ENCODE results near the gene ATP8B3. TPM values are rescaled to one million over a fixed set of nuclear protein-coding genes. Genes with fewer than 3 reads are reported as not detected.

Gene ATP8B3
- total and polyA plus RNA-seq, 2 experiments from 2014 or later = 2.1 to 6.0 TPM

GRCh38 chr19:1764729-1765128 is 47.3 kb downstream of the ATP8B3 start:
- no peak for ATAC-seq
- H3K4me1 Mint-ChIP-seq = peaks cover 8% of the 10 kb centered on the region; the same call in 2 of the 3 replicates

More at GRCh38 chr19:1764729-1765128, 47.3 kb downstream of the ATP8B3 start:
- H3K27ac Mint-ChIP-seq = no peak overlapping the region
- Histone ChIP-seq H3F3A (replicated peaks; ENCODE audit: low read depth) (0 out of 2 replicates have a peak, but pooled peaks cover 7% of the 10 kb centered on the region), H3K9me2 (ENCODE audit: insufficient read depth) (no peaks in the 10 kb centered on the region), H3K4me3 (no peak overlapping the region), H3K27me3 (ENCODE audit: insufficient read depth) (peaks cover 99% of the 10 kb centered on the region), H3K4me1 (ENCODE audit: insufficient read depth) (peaks cover 16% of the 10 kb centered on the region), H3K27ac (ENCODE audit: low read depth) (no peak overlapping the region), H3K79me2 (replicated peaks; ENCODE audit: insufficient read depth) (no peaks in the 10 kb centered on the region), H3K4me2 (no peak overlapping the region), H4K20me1 (replicated peaks; ENCODE audit: insufficient read depth) (peaks cover 15% of the 10 kb centered on the region), H3K36me3 (ENCODE audit: insufficient read depth) (no peaks in the 10 kb centered on the region), H2AFZ (no peak overlapping the region)
- no peak overlapping the region for H3K4me3 Mint-ChIP-seq
- TF ChIP-seq STAT1 (IDR thresholded peaks at IDR 0.05; ENCODE audit: unreplicated experiment) = no peak
- TF ChIP-seq EZH2 (IDR thresholded peaks at IDR 0.05; ENCODE audit: low read depth, unreplicated experiment) = no peak
- TF ChIP-seq, protein P1, sequence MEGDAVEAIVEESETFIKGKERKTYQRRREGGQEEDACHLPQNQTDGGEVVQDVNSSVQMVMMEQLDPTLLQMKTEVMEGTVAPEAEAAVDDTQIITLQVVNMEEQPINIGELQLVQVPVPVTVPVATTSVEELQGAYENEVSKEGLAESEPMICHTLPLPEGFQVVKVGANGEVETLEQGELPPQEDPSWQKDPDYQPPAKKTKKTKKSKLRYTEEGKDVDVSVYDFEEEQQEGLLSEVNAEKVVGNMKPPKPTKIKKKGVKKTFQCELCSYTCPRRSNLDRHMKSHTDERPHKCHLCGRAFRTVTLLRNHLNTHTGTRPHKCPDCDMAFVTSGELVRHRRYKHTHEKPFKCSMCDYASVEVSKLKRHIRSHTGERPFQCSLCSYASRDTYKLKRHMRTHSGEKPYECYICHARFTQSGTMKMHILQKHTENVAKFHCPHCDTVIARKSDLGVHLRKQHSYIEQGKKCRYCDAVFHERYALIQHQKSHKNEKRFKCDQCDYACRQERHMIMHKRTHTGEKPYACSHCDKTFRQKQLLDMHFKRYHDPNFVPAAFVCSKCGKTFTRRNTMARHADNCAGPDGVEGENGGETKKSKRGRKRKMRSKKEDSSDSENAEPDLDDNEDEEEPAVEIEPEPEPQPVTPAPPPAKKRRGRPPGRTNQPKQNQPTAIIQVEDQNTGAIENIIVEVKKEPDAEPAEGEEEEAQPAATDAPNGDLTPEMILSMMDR (conservative IDR thresholded peaks at IDR 0.05; ENCODE audit: low read depth in 2 of 2) = no peak
- TF ChIP-seq ZNF331 (CRISPR knock-in tag; IDR thresholded peaks at IDR 0.05; ENCODE audit: low read depth) = no peak
- TF ChIP-seq, protein P2, sequence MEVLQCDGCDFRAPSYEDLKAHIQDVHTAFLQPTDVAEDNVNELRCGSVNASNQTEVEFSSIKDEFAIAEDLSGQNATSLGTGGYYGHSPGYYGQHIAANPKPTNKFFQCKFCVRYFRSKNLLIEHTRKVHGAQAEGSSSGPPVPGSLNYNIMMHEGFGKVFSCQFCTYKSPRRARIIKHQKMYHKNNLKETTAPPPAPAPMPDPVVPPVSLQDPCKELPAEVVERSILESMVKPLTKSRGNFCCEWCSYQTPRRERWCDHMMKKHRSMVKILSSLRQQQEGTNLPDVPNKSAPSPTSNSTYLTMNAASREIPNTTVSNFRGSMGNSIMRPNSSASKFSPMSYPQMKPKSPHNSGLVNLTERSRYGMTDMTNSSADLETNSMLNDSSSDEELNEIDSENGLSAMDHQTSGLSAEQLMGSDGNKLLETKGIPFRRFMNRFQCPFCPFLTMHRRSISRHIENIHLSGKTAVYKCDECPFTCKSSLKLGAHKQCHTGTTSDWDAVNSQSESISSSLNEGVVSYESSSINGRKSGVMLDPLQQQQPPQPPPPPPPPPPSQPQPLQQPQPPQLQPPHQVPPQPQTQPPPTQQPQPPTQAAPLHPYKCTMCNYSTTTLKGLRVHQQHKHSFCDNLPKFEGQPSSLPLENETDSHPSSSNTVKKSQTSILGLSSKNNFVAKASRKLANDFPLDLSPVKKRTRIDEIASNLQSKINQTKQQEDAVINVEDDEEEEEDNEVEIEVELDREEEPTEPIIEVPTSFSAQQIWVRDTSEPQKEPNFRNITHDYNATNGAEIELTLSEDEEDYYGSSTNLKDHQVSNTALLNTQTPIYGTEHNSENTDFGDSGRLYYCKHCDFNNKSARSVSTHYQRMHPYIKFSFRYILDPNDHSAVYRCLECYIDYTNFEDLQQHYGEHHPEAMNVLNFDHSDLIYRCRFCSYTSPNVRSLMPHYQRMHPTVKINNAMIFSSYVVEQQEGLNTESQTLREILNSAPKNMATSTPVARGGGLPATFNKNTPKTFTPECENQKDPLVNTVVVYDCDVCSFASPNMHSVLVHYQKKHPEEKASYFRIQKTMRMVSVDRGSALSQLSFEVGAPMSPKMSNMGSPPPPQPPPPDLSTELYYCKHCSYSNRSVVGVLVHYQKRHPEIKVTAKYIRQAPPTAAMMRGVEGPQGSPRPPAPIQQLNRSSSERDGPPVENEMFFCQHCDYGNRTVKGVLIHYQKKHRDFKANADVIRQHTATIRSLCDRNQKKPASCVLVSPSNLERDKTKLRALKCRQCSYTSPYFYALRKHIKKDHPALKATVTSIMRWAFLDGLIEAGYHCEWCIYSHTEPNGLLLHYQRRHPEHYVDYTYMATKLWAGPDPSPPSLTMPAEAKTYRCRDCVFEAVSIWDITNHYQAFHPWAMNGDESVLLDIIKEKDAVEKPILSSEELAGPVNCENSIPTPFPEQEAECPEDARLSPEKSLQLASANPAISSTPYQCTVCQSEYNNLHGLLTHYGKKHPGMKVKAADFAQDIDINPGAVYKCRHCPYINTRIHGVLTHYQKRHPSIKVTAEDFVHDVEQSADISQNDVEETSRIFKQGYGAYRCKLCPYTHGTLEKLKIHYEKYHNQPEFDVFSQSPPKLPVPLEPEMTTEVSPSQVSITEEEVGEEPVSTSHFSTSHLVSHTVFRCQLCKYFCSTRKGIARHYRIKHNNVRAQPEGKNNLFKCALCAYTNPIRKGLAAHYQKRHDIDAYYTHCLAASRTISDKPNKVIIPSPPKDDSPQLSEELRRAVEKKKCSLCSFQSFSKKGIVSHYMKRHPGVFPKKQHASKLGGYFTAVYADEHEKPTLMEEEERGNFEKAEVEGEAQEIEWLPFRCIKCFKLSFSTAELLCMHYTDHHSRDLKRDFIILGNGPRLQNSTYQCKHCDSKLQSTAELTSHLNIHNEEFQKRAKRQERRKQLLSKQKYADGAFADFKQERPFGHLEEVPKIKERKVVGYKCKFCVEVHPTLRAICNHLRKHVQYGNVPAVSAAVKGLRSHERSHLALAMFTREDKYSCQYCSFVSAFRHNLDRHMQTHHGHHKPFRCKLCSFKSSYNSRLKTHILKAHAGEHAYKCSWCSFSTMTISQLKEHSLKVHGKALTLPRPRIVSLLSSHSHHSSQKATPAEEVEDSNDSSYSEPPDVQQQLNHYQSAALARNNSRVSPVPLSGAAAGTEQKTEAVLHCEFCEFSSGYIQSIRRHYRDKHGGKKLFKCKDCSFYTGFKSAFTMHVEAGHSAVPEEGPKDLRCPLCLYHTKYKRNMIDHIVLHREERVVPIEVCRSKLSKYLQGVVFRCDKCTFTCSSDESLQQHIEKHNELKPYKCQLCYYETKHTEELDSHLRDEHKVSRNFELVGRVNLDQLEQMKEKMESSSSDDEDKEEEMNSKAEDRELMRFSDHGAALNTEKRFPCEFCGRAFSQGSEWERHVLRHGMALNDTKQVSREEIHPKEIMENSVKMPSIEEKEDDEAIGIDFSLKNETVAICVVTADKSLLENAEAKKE (CRISPR knock-in tag; IDR thresholded peaks at IDR 0.05) = no peak
- no peak for TF ChIP-seq REST (IDR thresholded peaks at IDR 0.05; ENCODE audit: unreplicated experiment)
- TF ChIP-seq JUNB (IDR thresholded peaks at IDR 0.05; ENCODE audit: unreplicated experiment) = no peak
- TF ChIP-seq NANOG (IDR thresholded peaks at IDR 0.05; ENCODE audit: borderline replicate concordance) = no peak
- no peak for TF ChIP-seq EZH2phosphoT487 (IDR thresholded peaks at IDR 0.05; ENCODE audit: unreplicated experiment)
- TF ChIP-seq ETS1 (IDR thresholded peaks at IDR 0.05) = no peak
- no peak for DNase-seq (ENCODE audit: low spot score)
- H3K27me3 Mint-ChIP-seq (ENCODE audit: insufficient read depth, low read depth, poor library complexity) = peaks cover 98% of the 10 kb centered on the region
- peaks cover 16% of the 10 kb centered on the region; the same call in 2 of the 3 replicates for H3K9me3 Mint-ChIP-seq
- no peaks in the 10 kb centered on the region for H3K36me3 Mint-ChIP-seq (ENCODE audit: low read depth)

Data from GM23338 (cell line).